HS-27A (cell line): ENCODE results near the gene ATP5IF1.

ENCODE experiments used
- DNase-seq: peaks from one replicate; pipeline ENCODE4 v3.0.0-alpha.2; 2012; ENCODE audit warnings: low read depth, missing footprints

The ATP5IF1 gene

GRCh38 chr1:28265577-28265976 lies 29.7 kb downstream of the ATP5IF1 start:
- no peak for DNase-seq

GRCh38 chr1:28266920-28267322 lies 31.0 kb downstream of the ATP5IF1 start:
- DNase-seq = no peak

- DNase-seq = no peak
Observed at GRCh38 chr1:28267633-28268032, 31.7 kb downstream of the ATP5IF1 start.

GRCh38 chr1:28269529-28269928 lies 33.6 kb downstream of the ATP5IF1 start:
- DNase-seq = no peak

- DNase-seq = no peak
Observed at GRCh38 chr1:28272215-28272852, 36.4 kb downstream of the ATP5IF1 start.

DNA sequence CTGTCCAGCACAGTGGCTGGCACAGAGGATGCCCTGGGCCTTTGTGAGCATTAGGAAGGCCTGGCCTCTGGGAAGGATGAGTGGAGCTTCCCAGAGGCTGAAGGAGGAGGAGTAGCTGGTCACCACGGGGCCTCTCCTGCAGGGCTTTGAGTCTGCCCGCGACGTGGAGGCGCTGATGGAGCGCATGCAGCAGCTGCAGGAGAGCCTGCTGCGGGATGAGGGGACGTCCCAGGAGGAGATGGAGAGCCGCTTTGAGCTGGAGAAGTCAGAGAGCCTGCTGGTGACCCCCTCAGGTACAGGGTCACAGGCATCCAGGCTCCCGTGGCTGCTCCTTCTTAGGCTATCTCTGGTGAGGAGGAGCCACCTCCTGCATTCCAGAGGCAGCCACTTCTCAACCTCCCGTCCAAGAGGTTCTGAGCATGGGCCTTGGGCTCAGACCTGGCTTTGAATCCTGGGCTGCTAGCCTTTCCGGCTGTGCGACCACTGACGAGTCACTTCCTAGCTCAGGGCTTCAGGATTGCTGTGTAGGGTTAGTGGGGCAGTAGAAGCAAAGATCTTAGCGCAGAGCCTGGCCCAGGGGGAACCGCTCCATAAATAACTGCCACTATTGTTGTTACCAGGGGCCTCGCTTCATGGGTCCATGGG lies 37.4 kb downstream of the ATP5IF1 start:
- no peak for DNase-seq

DNA sequence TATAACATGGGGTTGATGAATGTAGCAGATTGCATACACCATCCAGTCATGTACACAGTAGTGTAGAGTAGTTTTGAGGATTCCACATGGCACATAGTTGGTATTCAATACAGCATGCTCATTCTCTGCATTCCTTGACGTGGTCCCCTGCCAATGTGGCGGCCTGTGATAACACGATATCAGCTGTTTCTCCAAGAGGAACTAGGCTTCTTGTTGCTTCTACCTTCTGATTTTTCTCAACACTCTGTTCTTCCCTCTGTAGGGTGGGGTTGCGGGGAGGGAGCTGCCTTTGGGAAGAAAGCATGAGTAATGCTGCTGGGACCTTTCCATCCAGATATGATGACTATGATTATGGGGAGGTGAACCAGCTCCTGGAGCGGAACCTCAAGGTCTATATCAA lies 42.8 kb downstream of the ATP5IF1 start:
- DNase-seq = no peak

GRCh38 chr1:28279721-28280120 lies 43.8 kb downstream of the ATP5IF1 start:
- DNase-seq = no peak

GRCh38 chr1:28280501-28280900 lies 44.6 kb downstream of the ATP5IF1 start:
- DNase-seq = no peak

- no peak for DNase-seq
Observed at GRCh38 chr1:28280977-28281381, 45.1 kb downstream of the ATP5IF1 start.

GRCh38 chr1:28281608-28282425 lies 45.9 kb downstream of the ATP5IF1 start:
- no peak for DNase-seq

DNA sequence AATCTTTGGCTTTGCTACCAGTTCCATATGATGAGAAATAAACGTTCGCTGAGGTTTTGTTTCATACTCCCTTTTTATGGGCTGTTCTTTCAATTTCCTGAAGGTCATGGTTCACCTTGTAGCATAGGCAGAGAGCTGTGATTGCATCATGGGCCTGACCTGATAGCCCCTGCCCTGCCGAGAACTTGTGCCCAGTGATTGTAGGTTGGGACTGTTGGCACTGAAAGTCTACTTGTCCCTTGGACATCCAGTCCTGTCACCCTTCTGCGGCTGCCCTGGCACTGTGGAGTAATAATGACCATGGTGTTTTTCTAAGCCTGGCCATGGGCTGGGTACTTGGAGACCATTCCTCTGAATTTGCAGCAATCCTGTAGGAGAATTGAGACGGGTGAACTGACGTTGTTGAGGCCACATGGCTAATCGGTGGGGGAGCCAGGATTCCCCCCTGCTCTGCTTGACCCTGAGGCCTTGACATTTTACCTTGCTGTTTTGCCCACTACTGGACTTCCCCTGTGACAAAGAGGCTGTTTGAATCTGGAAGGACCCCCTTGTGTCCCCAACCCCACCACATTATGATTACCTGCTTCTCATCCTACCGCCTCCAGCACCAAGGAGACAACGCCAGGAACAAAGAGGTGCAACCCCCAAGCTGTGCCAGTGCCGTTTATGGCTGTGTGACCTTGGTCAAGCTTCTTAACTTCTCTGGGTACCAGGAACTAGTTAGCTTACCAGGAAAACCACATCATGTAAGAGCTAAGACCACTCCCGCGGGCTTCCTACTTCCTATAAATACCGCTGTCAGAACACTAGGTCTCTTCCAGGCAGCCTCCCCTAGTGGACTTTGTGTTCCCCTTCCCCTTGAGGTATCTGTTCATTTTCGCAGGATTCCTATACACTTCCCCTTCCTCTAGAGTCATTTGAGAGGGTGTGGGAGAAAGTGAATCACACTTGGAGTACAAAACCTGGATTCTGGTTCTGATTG lies 46.8 kb downstream of the ATP5IF1 start:
- DNase-seq = no peak

GRCh38 chr1:28286111-28286510 lies 50.2 kb downstream of the ATP5IF1 start:
- no peak for DNase-seq
